IPS DF 6.9 (cell line): ENCODE measurements around the gene NACC2.
"Not testable (repeated sequence)": the region's sequence is repeated elsewhere in the genome, so short reads cannot be mapped to it uniquely, and the experiment has no call there.

ENCODE experiments used
- DNase-seq: peaks from one replicate; pipeline ENCODE4 v3.0.0-alpha.2; 2013; ENCODE audit warnings: low read depth, low spot score
- H3K27ac ChIP-seq: one replicate; pipeline ENCODE4 v1.5.1; 2013; ENCODE audit warnings: low read length, control low read depth
- H3K27me3 ChIP-seq: 2 replicates; pipeline ENCODE4 v1.6.1; 2013; ENCODE audit warnings: mild to moderate bottlenecking, low read length; ENCODE audit not compliant: control insufficient read depth, insufficient read depth
- H3K36me3 ChIP-seq: 2 replicates; pipeline ENCODE4 v1.6.1; 2013; ENCODE audit warnings: low read length; ENCODE audit not compliant: control insufficient read depth, insufficient read depth
- H3K4me1 ChIP-seq: 2 replicates; pipeline ENCODE4 v1.6.1; 2013; ENCODE audit warnings: low read length; ENCODE audit not compliant: control insufficient read depth, insufficient read depth
- H3K4me3 ChIP-seq: 2 replicates; pipeline ENCODE4 v1.5.1; 2013; ENCODE audit warnings: mild to moderate bottlenecking, low read length
- H3K9me3 ChIP-seq: 2 replicates; pipeline ENCODE4 v1.6.1; 2013; ENCODE audit warnings: low read length, inconsistent platforms; ENCODE audit not compliant: control insufficient read depth, insufficient read depth
- WGBS: extraction: QIAGEN DNeasy Blood & Tissue Kit; methylation state at CpG from one replicate; pipeline ENCODE4 v1.1.7; 2013; ENCODE audit warnings: mixed read lengths, missing lambda C conversion rate; ENCODE audit not compliant: insufficient read length, insufficient coverage; 5-methylcytosine and 5-hydroxymethylcytosine counted together

The NACC2 gene

DNA sequence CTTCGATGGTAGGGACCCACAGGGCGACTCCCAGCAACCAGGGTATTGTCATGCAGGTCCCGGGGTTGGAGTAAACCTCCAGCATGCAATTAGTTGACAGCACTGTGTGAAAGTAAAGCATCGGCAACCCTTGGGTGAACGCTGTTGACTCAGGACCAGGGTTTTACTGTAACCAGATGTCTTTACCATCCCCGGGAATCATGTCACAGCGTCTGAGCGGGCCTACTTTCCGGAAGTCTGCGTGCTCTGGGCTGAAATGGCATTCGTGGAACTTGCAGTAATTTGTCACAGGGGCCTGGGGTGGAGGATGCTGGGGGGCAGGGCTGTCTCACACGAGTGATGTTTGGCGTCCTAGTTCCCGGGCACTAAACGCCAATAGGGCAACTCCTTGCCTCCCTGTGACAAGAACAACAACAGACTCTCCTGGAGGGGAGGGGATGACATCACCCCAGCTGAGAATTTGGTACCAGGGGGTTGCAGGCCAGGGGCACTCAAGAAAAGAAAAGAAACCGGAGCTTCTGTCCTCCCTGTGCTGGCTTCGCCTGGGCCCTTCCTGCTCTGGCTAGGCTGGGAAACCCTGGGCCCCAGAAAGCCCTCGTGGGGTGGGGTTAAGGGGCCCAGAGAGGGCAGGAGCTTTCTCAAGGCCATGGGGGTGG lies 123.8 kb downstream of the NACC2 start:
- Histone ChIP-seq H3K27ac (no peak overlapping the region), H3K9me3 (no peaks in the 10 kb centered on the region), H3K36me3 (no peaks in the 10 kb centered on the region), H3K27me3 (no peaks in the 10 kb centered on the region), H3K4me3 (no peak overlapping the region), H3K4me1 (peaks cover 6% of the 10 kb centered on the region; the same call in 1 of the 2 replicates)
- no peak for DNase-seq
- WGBS = no CpG with 5 or more reads among the region's 18 CpGs

DNA sequence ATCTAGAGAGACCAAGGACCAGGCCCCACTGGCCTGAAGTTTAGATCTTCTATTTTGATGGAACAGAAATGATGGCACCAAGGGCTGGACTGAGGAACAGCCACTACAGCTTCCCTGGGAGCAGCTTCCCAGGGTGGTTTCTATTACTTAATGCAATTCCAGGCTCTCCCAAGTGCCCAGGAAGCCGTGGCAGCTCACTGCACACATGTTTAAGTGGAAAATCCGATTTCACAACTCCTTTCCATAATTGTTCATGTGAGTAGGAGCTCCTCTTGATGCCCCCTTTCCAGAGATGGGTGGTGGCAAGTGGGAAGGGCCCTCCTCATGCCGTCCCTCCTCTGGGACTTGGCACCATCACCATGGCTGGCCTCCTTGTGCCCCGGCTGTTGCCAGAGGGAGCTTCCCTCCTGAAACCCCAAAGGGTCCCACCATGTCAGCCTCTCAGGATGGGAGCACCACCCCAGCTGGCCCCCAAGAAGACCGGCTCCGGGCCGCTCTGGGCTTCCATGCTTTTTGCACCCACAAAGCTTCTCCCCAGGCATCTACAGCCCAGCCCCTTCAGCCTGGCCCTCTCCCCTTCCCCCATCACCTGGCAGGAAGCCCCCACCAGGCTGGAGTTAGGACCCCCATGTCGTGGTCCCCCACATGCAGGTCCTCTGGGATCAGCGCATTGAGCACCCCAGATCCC lies 124.8 kb downstream of the NACC2 start:
- Histone ChIP-seq H3K27me3 (no peaks in the 10 kb centered on the region), H3K27ac (no peak overlapping the region), H3K4me1 (peaks cover 6% of the 10 kb centered on the region; the same call in 1 of the 2 replicates), H3K4me3 (no peak overlapping the region), H3K36me3 (no peaks in the 10 kb centered on the region), H3K9me3 (no peaks in the 10 kb centered on the region)
- no peak for DNase-seq
- WGBS = no CpG with 5 or more reads among the region's 9 CpGs

DNA sequence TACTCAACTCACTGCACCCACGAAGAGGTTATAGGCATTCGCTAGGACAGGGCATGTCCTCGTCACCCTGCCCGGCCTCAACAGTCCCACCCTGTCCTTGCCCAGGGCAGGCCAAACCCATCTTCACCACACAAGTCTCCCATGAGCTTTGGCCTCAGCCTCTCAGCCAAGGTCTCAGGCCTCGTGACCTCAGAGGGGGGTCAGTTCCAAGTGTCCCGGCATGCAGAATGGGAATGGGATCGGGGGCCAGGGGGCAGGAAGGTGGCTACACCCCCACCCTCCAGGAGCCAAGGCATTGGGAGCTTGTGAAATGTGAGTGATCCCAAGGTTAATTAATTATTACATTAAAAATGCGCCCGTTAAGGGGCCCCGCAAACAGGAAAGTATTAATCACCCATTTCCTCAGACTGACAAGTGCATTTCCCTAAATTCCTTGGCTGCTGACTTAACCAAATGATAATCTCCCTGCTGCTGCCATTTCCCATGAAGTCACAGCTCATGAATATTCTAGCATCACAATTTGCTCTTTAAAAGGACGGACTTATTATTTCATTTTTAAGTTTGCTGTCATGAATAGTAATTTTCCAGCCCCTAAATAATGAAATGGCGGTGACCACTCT lies 125.9 kb downstream of the NACC2 start:
- Histone ChIP-seq H3K4me3 (no peak overlapping the region), H3K4me1 (peaks cover 6% of the 10 kb centered on the region; the same call in 1 of the 2 replicates), H3K27me3 (no peaks in the 10 kb centered on the region), H3K36me3 (no peaks in the 10 kb centered on the region), H3K9me3 (no peaks in the 10 kb centered on the region), H3K27ac (no peak overlapping the region)
- WGBS = no CpG with 5 or more reads among the region's 12 CpGs
- DNase-seq = no peak

DNA sequence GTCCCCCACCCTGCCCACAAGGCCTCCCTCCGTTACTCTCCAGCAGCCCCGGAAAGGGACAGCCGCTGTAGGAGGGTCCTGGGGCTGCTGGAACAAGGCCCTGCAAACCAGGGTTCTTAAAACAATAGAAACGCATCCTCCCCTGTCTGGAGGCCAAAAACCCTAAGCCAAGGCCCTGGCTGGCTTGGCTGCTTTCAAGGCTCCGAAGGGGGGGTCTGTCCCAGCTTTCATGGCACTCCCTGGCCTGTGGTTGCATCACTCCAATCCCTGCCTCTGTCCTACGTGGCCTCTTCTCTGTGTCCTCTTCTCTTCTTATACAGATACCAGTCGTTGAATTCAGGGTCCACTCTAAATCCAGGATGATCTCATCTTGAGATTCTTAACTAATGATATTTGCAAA lies 126.5 kb downstream of the NACC2 start:
- Histone ChIP-seq H3K27me3 (no peaks in the 10 kb centered on the region), H3K4me3 (no peak overlapping the region)
- no CpG with 5 or more reads among the region's 7 CpGs for whole genome bisulfite sequencing

DNA sequence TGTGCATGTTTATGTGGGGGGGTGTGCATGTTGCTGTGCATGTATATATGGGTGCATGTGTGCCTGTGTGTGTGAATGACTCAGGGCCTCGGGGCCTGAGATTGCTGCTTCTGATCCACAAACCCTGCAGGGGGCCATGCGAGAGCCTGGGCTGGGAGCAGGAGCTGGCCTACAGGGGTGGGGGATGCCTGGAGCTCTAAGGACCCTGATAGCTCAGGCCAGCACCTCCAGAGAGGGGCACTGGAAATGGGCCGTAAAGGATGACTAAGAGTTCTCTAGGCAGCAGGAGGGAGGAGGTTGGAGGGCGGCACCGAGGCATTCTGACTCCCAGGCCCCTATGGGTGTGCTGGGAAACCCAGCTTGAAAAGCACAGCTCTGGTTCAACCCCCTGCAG lies 127.0 kb downstream of the NACC2 start:
- peaks cover 6% of the 10 kb centered on the region; the same call in 1 of the 2 replicates for H3K4me1 ChIP-seq
- H3K9me3 ChIP-seq = no peaks in the 10 kb centered on the region
- H3K27ac ChIP-seq = no peak overlapping the region
- no CpG with 5 or more reads among the region's 5 CpGs for WGBS
- H3K27me3 ChIP-seq = no peaks in the 10 kb centered on the region
- no peaks in the 10 kb centered on the region for H3K36me3 ChIP-seq
- DNase-seq = no peak
- no peak overlapping the region for H3K4me3 ChIP-seq

More for the DNA sequence above, 126.5 kb downstream of the NACC2 start:
- H3K4me1 ChIP-seq = peaks cover 6% of the 10 kb centered on the region; the same call in 1 of the 2 replicates
- no peaks in the 10 kb centered on the region for H3K9me3 ChIP-seq
- no peaks in the 10 kb centered on the region for H3K36me3 ChIP-seq
- no peak for DNase-seq
- H3K27ac ChIP-seq = no peak overlapping the region

DNA sequence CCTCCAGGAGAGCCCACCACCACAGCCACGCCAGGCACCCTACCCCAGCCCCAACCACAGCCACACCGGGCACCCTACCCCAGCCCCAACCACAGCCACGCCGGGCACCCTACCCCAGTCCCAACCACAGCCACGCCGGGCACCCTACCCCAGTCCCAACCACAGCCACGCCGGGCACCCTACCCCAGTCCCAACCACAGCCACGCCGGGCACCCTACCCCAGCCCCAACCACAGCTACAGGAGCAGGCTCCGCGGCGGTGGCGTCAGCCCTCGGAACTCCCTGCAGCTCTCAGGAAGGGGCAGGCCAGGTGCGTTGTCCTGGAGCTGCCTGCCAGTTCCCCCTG lies 128.2 kb downstream of the NACC2 start:
- not testable (repeated sequence) for H3K4me3 ChIP-seq, DNase-seq

DNA sequence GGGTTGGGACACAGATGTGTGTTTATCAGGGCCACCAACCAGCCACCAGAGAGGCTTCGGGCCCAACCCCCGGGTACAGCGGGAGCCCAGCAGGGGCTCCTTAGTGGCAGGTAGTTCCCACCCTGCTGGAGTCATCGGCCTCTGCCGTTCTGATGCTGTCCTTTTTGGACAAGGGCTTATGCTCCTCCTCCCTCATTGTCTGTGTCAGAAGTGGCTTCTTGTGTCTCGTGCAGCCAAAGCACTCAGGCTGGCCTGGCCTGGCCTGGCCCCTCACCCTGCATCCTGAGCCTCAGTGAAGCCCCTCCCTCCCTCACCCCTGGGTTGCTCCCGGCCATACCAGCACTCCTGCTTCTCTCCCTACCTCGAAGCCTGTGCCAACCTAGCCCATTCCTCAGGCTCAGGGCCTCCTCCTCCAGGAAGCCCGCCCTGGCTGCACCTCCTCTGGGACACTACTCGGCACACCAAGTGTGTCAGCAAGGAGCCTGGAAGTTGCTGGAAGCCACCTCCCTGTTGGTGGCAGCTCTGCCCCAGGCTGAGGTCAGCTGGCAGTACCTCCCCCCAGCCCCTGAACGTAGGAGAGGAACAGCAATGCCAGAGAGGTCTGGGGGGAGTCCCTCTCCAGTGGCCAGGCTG lies 129.8 kb downstream of the NACC2 start:
- Histone ChIP-seq H3K4me1 (peaks cover 7% of the 10 kb centered on the region; the same call in 1 of the 2 replicates), H3K9me3 (no peaks in the 10 kb centered on the region), H3K27ac (no peak overlapping the region), H3K36me3 (no peaks in the 10 kb centered on the region), H3K4me3 (no peak overlapping the region), H3K27me3 (no peaks in the 10 kb centered on the region)
- DNase-seq = no peak
- no CpG with 5 or more reads among the region's 11 CpGs for WGBS

More for the DNA sequence above, 128.2 kb downstream of the NACC2 start:
- not testable (repeated sequence) for H3K27ac ChIP-seq, H3K27me3 ChIP-seq, H3K36me3 ChIP-seq, H3K9me3 ChIP-seq, H3K4me1 ChIP-seq
- WGBS = no CpG with 5 or more reads among the region's 16 CpGs

DNA sequence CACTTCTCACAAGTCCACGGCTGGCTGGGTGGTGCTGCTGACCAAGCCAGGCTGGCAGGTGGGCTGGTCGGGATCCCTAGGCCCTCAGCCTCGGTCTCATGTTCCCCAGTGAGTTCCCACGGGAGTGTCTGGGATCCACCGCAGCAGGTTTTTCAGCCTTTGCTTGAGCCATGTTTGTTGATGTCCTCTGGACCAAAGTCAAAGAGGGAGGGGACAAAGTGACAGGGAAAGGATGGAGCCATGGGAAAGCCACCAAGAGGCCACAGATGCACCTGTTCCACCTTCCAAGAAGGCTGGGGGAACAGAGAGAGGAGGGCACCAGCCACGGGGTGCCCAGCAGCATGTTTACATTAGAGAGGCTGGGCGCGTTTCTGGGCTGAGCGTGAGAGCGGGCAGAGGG lies 131.2 kb downstream of the NACC2 start:
- no peak overlapping the region for H3K27ac ChIP-seq
- no peaks in the 10 kb centered on the region for H3K36me3 ChIP-seq
- no peak for DNase-seq
- no peaks in the 10 kb centered on the region for H3K27me3 ChIP-seq
- H3K4me1 ChIP-seq = peaks cover 5% of the 10 kb centered on the region; the same call in 1 of the 2 replicates
- WGBS = no CpG with 5 or more reads among the region's 10 CpGs
- H3K9me3 ChIP-seq = no peaks in the 10 kb centered on the region
- H3K4me3 ChIP-seq = no peak overlapping the region

DNA sequence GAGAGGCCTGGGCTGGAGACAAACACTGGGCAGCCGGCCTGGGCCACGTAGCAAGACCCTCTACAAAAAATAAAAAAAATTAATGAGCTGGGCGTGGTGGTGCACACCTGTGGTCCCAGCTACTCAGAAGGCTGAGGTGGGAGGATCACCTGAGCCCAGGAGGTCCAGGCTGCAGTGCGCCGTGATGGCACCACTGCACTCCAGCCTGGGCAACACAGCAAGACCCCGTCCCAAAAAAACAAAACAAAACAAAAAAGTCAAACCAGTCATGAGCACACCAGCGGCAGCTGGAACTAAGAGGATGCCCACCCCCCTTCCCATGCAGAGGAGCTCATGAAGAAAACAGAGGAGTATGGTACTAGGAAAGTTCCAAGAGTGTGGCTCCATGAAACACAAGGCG lies 131.8 kb downstream of the NACC2 start:
- no peaks in the 10 kb centered on the region for H3K36me3 ChIP-seq
- no peak for DNase-seq
- WGBS = no CpG with 5 or more reads among the region's 8 CpGs
- no peaks in the 10 kb centered on the region for H3K9me3 ChIP-seq
- H3K27ac ChIP-seq = no peak overlapping the region
- H3K4me1 ChIP-seq = peaks cover 5% of the 10 kb centered on the region; the same call in 1 of the 2 replicates
- H3K4me3 ChIP-seq = no peak overlapping the region
- no peaks in the 10 kb centered on the region for H3K27me3 ChIP-seq

DNA sequence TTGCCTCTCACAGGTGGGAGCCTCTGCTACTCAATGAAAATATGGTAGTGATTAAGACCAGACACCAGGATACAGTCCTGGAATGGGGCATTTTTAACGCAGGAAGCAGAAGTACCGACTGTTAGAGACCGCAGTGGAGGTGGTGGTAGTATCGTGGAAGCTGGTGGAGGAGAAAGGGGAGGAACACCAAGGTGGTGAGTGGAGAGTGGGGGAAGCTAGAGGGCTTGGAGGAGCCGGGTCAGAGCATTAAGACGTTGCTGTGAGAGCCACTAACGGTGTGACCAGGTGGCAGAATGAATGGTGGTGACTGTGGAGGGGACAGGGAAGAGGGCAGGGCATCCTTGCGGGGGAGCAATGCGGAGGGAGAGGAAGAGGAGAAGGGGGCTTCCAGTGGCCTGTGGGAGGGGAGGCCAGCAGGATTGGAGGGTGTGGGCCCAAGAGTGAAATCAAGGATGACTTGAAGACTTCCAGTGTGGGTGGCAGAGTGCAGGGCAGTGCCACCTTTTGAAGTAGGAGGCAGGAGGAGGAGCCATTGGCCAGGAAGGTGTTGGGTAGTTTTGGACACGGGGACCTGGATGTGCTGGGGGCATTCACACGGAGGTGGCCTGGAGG lies 132.3 kb downstream of the NACC2 start:
- DNase-seq = no peak
- no peaks in the 10 kb centered on the region for H3K27me3 ChIP-seq
- no peaks in the 10 kb centered on the region for H3K9me3 ChIP-seq
- no peaks in the 10 kb centered on the region for H3K36me3 ChIP-seq
- no CpG with 5 or more reads among the region's 11 CpGs for WGBS
- peaks cover 3% of the 10 kb centered on the region; the same call in 1 of the 2 replicates for H3K4me1 ChIP-seq
- H3K4me3 ChIP-seq = no peak overlapping the region
- H3K27ac ChIP-seq = no peak overlapping the region
